IPS-15b (cell line): ENCODE measurements around the gene TRIM44.

Experiments used
- H3K27me3 ChIP-seq: one replicate; pipeline ENCODE4 v1.6.1; 2013; ENCODE audit warnings: low read length; ENCODE audit not compliant: control insufficient read depth, insufficient read depth
- H3K36me3 ChIP-seq: one replicate; pipeline ENCODE4 v1.6.1; 2013; ENCODE audit warnings: low read length; ENCODE audit not compliant: control insufficient read depth, insufficient read depth
- H3K4me1 ChIP-seq: one replicate; pipeline ENCODE4 v1.6.1; 2013; ENCODE audit warnings: mild to moderate bottlenecking, low read length; ENCODE audit not compliant: control insufficient read depth, insufficient read depth
- H3K4me3 ChIP-seq: one replicate; pipeline ENCODE4 v1.5.1; 2013; ENCODE audit warnings: low read depth, low read length
- H3K9ac ChIP-seq: one replicate; pipeline ENCODE4 v1.6.1; 2013; ENCODE audit warnings: low read depth, mild to moderate bottlenecking, low read length
- H3K9me3 ChIP-seq: one replicate; pipeline ENCODE4 v1.6.1; 2013; ENCODE audit warnings: mild to moderate bottlenecking, low read length; ENCODE audit not compliant: control insufficient read depth, insufficient read depth

The TRIM44 gene

DNA sequence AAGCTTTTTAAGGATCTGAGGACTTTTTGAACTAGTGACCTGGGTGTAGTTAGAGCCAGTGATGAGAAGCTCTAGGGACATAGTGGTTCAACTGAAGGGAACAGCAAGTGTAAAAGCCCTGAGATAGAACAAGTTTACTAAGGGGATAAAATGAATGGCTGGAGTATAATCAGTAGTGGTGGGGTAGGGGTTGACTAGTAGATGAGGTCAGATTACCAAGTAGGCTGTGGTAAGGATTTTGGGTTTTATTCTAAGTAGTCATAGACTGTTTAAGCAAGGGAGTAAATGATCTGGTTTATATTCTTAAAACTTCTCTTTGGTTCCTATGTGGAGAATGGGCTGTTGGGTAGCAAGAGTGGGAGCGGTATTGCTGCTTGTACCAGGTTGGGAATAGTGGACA is 15.3 kb downstream of the TRIM44 start:
- H3K4me3 ChIP-seq, result no peak overlapping the region
- H3K36me3 ChIP-seq, result no peaks in the 10 kb centered on the region
- no peaks in the 10 kb centered on the region for H3K9me3 ChIP-seq
- peaks cover 5% of the 10 kb centered on the region for H3K4me1 ChIP-seq
- no peaks in the 10 kb centered on the region for H3K27me3 ChIP-seq
- H3K9ac ChIP-seq, result no peak overlapping the region

DNA sequence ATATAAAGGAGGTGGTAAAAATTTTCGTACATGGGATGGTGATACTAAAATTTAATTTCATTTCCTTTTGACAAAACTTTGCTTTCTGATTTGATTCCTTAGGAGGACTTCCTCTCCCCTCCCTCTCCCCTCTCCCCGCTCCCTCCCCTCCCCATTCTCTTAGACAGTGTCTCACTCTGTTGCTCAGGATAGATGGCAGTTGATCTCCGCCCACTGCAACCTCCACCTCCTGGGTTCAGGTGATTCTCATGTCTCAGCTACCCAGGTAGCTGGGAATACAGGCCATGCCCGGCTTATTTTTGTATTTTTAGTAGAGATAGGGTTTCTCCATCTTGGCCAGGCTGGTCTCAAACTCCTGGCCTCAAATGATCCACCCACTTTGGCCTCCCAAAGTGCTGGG is 15.9 kb downstream of the TRIM44 start:
- Histone ChIP-seq H3K9ac (no peak overlapping the region), H3K27me3 (no peaks in the 10 kb centered on the region), H3K9me3 (no peaks in the 10 kb centered on the region), H3K4me3 (no peak overlapping the region), H3K36me3 (no peaks in the 10 kb centered on the region), H3K4me1 (peaks cover 6% of the 10 kb centered on the region)

DNA sequence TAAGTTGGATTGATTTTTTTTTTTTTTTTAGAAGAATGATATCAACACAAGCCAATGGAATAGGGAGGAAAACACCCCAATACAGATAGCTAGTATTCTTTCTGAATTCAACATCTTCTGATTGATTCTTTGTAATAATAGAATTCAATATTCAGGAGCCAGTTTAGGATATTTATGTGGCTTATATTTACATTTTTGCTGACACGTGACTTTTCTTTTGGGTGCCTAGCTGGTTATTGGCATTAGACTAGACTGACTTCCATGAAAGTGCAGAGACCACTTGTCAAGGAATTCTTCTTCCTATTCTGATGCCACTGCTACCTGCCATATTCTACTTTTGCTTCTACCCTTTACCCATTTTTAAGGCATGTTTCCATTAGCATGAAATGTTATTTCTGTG is 16.4 kb downstream of the TRIM44 start:
- Histone ChIP-seq H3K36me3 (no peaks in the 10 kb centered on the region), H3K27me3 (no peaks in the 10 kb centered on the region), H3K9ac (no peak overlapping the region), H3K4me1 (peaks cover 6% of the 10 kb centered on the region), H3K9me3 (no peaks in the 10 kb centered on the region), H3K4me3 (no peak overlapping the region)

DNA sequence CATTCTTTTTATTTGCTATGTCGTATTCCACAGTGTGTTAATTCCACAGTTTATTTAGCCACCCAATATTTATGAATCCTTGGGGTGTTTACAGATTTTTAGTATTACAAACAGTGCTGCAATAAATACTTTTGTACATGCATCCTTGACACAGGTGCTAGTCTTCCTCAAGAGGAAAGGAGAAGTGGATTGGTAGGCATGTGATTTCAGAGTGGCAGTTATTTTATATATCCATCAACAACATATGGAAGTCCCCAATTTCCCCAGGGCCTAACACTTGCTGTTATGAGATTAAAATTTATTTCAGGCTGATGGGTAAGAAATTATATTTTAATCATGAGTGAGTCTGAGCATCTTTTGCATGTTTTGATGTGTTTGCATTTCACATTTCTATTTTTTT is 17.9 kb downstream of the TRIM44 start:
- no peak overlapping the region for H3K9ac ChIP-seq
- H3K9me3 ChIP-seq, result no peaks in the 10 kb centered on the region
- peaks cover 6% of the 10 kb centered on the region for H3K4me1 ChIP-seq
- no peak overlapping the region for H3K4me3 ChIP-seq
- H3K27me3 ChIP-seq, result no peaks in the 10 kb centered on the region
- H3K36me3 ChIP-seq, result no peaks in the 10 kb centered on the region

DNA sequence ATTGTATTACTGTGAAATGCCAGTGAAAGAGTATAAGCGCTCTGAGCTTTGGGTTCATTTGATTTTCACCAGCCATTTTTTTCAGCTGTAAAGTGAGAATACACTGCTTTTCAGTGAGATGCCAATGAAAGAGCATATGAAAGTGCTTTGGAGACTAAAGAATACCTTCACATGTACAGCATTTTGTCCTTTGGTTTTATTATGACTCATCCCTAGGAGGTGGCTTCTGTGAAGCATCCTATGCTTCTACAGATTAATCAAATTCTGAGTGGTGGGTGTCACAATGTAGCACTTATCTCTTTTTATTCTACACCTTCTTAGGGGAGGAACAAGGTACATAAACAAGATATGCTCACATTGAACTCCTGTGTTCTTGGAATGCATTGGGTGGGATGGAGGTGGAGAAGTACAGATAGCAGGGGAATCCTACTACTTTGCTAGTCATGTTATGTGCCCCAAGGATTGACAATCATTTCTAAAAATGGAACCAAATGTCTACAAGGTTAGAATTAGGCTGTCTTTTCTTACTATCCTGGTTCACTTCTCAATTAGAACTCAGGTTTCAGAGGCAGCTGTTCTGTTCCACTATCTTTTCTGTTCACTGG is 18.7 kb downstream of the TRIM44 start:
- Histone ChIP-seq H3K27me3 (no peaks in the 10 kb centered on the region), H3K36me3 (no peaks in the 10 kb centered on the region), H3K4me3 (no peak overlapping the region), H3K9me3 (no peaks in the 10 kb centered on the region), H3K9ac (no peak overlapping the region), H3K4me1 (peaks cover 6% of the 10 kb centered on the region)

DNA sequence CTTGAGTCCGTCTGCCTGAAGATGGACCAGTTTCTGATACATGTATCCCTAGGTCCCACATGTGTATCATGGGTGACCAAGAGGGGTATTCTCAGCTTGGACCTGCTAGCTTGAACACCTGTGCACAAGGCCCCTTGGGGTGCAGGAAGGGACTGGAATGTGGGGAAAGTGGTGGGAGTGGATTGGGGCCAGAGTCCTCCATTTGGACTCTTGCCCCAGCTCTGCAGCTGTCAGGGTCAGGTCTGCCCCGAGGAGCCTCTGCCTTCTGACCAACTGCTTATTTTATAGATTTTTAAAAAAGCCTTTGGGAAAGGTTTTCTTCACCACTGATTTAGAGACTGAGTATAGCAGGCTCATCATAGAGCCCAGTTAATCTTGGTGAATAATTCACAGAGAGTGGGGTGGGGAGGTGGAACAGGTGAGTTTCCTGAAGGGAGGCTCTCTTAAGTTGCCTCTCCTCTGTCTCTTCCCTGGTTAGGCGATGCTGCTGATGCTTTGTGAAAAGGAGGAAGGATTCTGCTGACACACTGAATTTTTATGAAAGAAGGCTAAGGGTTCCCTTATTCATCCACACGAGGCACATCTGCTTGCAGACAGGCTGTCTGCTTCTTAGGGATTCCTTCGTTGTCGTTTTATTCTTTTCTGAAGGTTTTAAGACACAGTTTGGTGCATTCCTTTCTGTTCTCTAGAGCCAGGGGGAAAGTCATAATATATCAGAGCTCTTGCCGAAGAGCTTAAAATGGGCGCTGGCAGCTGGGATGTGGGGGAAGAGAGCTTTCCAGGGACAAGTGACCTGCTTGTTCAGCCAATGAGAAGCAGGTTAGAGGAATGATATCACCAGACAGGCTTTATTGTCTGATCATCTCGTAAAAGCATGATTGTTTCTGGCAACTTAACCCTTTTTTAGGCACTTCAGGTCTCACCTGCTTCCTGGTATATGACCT is 19.9 kb downstream of the TRIM44 start:
- Histone ChIP-seq H3K36me3 (no peaks in the 10 kb centered on the region), H3K4me3 (no peak overlapping the region), H3K4me1 (peaks cover 6% of the 10 kb centered on the region), H3K9ac (peak overlapping the region; percentile 6), H3K27me3 (no peaks in the 10 kb centered on the region), H3K9me3 (no peaks in the 10 kb centered on the region)

DNA sequence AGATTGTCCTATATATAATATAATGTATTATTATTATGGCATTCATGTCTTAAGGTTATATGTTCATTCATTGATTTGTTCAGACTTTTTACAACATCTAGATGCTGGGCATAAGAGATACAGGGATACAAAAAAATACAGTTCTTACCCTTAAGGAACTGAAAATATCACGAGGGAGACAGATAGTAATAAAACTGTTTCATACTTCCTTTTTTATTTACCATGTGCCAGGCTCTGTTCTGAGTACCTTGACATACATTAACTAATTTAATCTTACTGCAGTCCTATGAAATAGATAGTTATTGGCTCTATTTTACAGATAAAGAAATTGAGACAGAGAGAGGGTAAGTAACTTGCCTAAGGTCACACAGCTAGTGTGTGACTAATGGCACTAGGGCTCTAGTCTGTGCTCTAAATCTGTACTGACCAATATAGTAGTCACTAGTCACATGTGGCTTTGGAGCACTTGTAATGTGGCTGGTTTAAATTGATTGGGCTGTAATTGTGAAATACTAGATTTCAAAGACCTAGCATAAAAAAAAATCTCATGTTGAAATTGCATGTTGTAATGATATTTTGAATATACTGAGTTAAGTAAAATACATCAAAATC is 21.3 kb downstream of the TRIM44 start:
- no peaks in the 10 kb centered on the region for H3K36me3 ChIP-seq
- no peaks in the 10 kb centered on the region for H3K27me3 ChIP-seq
- H3K9ac ChIP-seq, result no peak overlapping the region
- H3K4me3 ChIP-seq, result no peak overlapping the region
- H3K9me3 ChIP-seq, result no peaks in the 10 kb centered on the region
- H3K4me1 ChIP-seq, result peaks cover 6% of the 10 kb centered on the region

DNA sequence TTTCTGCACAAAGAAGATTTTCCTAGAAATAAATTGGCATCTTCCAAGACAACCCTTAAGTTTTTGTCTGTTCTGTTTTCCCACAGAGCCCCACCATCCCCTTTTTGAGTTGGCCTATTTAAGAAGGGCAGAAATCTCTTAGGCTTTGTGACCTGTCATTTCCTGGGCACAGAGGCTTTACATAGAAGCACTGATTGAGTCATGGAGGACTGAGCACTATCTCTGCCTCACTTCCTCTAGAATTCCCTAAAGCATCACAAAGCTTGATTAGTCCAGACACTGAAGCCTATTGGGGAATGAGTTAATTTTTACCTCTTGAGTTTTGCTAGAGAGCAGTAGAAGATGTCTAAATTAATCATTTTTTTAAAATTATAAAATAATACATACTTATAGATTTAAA is 25.4 kb downstream of the TRIM44 start:
- Histone ChIP-seq H3K4me3 (no peak overlapping the region), H3K9ac (no peak overlapping the region), H3K4me1 (no peaks in the 10 kb centered on the region), H3K27me3 (no peaks in the 10 kb centered on the region), H3K36me3 (no peaks in the 10 kb centered on the region), H3K9me3 (no peaks in the 10 kb centered on the region)

DNA sequence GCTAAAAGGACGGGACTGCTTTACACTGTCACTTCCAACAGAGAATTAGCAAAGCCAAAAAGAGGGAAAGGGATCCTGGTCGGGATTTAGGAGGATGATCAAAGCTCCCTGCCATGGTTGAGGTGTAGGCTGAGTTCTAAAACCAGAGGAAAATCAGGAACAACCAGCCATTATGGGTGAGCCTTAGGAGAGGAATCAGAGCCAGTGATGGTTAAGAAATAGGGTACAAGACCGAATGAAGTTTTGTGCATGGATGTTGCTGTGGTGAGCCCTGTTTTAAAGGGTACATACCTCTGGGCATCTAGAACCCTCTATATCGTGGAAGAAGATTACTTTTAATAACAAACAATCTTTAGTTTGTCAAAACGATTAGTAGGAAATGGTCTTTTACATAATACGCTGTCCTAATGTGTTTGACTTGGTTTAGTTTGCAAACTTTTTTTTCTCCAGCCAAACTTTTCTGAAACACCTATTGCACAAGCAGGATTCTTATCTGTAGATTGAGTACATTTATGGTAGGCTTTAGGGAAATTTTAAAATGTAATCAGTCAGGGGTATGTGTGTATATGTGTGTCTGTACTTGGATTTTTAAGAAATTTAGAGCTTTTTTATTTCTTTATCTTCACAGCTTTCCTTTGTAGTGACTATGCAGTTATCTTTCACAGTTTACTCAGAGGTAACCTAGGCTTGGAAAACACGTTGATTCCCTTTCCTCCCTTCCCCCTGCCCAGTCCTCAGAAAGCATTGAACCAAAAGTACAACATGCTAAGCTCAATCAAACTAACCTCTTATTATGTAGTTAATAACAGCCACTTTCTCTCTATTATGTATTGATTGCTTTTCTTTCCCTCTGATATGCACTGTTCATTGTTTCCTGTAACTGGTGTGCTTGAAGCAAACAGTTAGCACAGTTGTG is 26.8 kb downstream of the TRIM44 start:
- Histone ChIP-seq H3K4me1 (no peaks in the 10 kb centered on the region), H3K27me3 (no peaks in the 10 kb centered on the region), H3K9me3 (no peaks in the 10 kb centered on the region), H3K36me3 (no peaks in the 10 kb centered on the region), H3K9ac (no peak overlapping the region), H3K4me3 (no peak overlapping the region)

DNA sequence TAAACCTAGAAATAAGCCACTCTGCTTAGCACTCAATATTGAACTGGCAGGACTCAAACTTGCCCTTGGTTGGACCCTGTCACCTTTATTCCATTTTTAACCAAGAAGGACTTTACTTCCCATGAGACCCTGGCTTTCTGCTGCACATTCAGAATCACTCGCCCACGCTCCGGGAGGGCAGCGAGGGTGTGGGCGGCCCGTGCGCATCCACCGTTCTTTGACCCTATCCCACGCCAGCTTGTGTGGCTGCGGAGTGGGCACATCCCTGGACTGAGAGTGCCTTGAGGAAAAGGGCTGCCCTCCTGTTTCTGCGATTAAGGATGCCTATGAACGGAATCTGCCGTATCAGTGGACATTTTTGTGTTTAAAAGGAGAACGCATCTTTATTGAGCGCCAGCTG is 39.6 kb downstream of the TRIM44 start:
- H3K36me3 ChIP-seq, result no peaks in the 10 kb centered on the region
- H3K4me1 ChIP-seq, result no peaks in the 10 kb centered on the region
- H3K27me3 ChIP-seq, result no peaks in the 10 kb centered on the region
- no peaks in the 10 kb centered on the region for H3K9me3 ChIP-seq
- H3K9ac ChIP-seq, result no peak overlapping the region
- no peak overlapping the region for H3K4me3 ChIP-seq

DNA sequence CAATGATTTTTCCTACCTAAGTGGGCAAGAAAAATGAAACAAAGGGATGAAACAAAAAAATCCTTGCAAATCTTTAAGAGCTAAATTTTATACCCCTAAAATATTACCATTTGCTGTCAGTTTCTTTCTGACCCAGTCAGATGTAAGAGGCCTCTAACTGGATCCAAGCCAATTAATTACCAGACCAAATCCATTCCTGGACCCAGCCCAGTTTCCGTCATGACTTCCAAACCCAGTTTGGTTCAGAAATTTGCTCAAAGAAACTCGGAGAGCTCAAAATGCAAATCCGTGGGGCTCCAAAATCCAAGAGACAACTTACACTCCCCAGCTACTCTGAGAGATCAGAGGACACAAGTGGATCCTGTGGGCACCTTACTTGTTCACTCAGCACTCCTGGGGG is 46.8 kb downstream of the TRIM44 start:
- H3K4me1 ChIP-seq, result no peaks in the 10 kb centered on the region
- H3K36me3 ChIP-seq, result no peaks in the 10 kb centered on the region
- H3K9ac ChIP-seq, result no peak overlapping the region
- H3K27me3 ChIP-seq, result no peaks in the 10 kb centered on the region
- H3K4me3 ChIP-seq, result no peak overlapping the region
- no peaks in the 10 kb centered on the region for H3K9me3 ChIP-seq
